Nephron (organoid): ENCODE data around the gene TMCO6.
"Not testable (repeated sequence)": the region's sequence is repeated elsewhere in the genome, so short reads cannot be mapped to it uniquely, and the experiment has no call there.

Experiments used
- H3K27ac Mint-ChIP-seq, 3 experiments: 2 replicates each; pipeline ENCODE4 v1.8.0; 2020; ENCODE audit warnings: mixed read lengths in 3 of 3, mild to moderate bottlenecking in 2 of 3, moderate library complexity in 1 of 3
- H3K27me3 Mint-ChIP-seq: 2 replicates; pipeline ENCODE4 v1.8.0; 2021; ENCODE audit warnings: low read depth, mild to moderate bottlenecking, moderate library complexity, mixed read lengths
- H3K36me3 Mint-ChIP-seq: 2 replicates; pipeline ENCODE4 v1.8.0; 2020; ENCODE audit warnings: low read depth, mixed read lengths
- H3K4me1 Mint-ChIP-seq: 2 replicates; pipeline ENCODE4 v1.8.0; 2020; ENCODE audit warnings: mixed read lengths
- H3K4me3 Mint-ChIP-seq, 3 experiments: 2 replicates each; pipeline ENCODE4 v1.8.0; 2020; ENCODE audit warnings: mild to moderate bottlenecking in 3 of 3, mixed read lengths in 3 of 3, moderate library complexity in 2 of 3
- H3K9me3 Mint-ChIP-seq: 2 replicates; pipeline ENCODE4 v1.8.0; 2020; ENCODE audit warnings: mixed read lengths
- TF ChIP-seq, protein P1 (sequence below), 3 experiments: fragments of 200-600 bp; sonication (generic); IDR thresholded peaks; one replicate each; pipeline ENCODE4 v1.5.0; 2021; ENCODE audit warnings: antibody characterized with exemption in 3 of 3; ENCODE audit not compliant: unreplicated experiment in 3 of 3

The TMCO6 gene

DNA sequence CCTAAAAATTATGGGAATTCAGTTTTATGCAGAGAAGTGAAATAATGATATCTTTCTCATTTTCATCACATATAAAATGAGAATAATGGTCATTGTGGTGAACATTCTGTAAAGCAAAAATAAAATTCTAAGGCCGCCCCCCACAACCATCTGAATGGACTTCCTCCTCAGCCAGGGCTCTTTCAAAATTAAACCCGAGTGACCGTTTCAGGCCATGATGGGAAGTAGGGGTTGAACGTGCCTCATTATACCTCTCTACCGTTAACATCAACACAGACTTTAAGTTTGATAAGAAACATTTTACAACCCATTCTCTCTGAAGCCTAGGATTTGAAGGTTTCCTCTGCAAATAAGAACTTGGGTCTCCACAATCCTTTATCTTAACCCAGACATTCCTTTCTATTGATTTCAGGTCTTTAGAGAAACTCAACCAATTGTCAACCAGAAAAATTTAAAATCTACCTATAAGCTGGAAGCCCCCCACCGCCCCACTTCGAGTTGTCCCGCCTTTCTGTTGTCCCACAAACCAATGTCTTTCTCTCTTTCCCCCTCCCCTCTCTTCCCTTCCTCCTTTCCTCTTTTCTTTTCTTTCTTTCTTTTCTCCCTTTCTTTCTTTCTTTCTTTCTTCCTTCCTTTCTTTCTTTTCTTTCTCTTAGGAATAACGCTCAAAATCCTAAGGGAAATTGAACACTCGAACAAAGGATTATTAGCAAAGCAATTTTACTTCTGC, 1.7 kb upstream of the TMCO6 start:
- Mint-ChIP-seq H3K36me3 (peaks cover 10% of the 10 kb centered on the region), H3K27me3 (peaks cover 3% of the 10 kb centered on the region), H3K4me1 (peaks cover 20% of the 10 kb centered on the region), H3K27ac (no peak overlapping the region), H3K9me3 (peaks cover 2% of the 10 kb centered on the region), H3K4me3 (peak overlapping the region in 1 of 3 experiments; percentile 23)
- TF ChIP-seq, protein P1, sequence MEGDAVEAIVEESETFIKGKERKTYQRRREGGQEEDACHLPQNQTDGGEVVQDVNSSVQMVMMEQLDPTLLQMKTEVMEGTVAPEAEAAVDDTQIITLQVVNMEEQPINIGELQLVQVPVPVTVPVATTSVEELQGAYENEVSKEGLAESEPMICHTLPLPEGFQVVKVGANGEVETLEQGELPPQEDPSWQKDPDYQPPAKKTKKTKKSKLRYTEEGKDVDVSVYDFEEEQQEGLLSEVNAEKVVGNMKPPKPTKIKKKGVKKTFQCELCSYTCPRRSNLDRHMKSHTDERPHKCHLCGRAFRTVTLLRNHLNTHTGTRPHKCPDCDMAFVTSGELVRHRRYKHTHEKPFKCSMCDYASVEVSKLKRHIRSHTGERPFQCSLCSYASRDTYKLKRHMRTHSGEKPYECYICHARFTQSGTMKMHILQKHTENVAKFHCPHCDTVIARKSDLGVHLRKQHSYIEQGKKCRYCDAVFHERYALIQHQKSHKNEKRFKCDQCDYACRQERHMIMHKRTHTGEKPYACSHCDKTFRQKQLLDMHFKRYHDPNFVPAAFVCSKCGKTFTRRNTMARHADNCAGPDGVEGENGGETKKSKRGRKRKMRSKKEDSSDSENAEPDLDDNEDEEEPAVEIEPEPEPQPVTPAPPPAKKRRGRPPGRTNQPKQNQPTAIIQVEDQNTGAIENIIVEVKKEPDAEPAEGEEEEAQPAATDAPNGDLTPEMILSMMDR (IDR thresholded peaks at IDR 0.05; ENCODE audit: unreplicated experiment in 3 of 3) = no peak

- peak overlapping the region; percentile 87 to 92 (median 92) for H3K4me3 Mint-ChIP-seq
- peaks cover 16% of the 10 kb centered on the region for H3K36me3 Mint-ChIP-seq
- H3K9me3 Mint-ChIP-seq, H3K27me3 Mint-ChIP-seq: not testable (repeated sequence)
- H3K4me1 Mint-ChIP-seq = peaks cover 20% of the 10 kb centered on the region
- H3K27ac Mint-ChIP-seq = peak overlapping the region; percentile 75 to 93 (median 90)
These were observed 428 bp upstream of the TMCO6 start for GRCh38 chr5:140638898-140639147.

GRCh38 chr5:140641716-140642115, 2.5 kb downstream of the TMCO6 start:
- Mint-ChIP-seq H3K27me3 (peaks cover 3% of the 10 kb centered on the region), H3K27ac (no peak overlapping the region), H3K36me3 (peaks cover 31% of the 10 kb centered on the region), H3K4me3 (peak overlapping the region; percentile 17 to 52 (median 17)), H3K4me1 (peaks cover 24% of the 10 kb centered on the region), H3K9me3 (no peaks in the 10 kb centered on the region)
- TF ChIP-seq, protein P1 (IDR thresholded peaks at IDR 0.05; ENCODE audit: unreplicated experiment in 3 of 3) = no peak

DNA sequence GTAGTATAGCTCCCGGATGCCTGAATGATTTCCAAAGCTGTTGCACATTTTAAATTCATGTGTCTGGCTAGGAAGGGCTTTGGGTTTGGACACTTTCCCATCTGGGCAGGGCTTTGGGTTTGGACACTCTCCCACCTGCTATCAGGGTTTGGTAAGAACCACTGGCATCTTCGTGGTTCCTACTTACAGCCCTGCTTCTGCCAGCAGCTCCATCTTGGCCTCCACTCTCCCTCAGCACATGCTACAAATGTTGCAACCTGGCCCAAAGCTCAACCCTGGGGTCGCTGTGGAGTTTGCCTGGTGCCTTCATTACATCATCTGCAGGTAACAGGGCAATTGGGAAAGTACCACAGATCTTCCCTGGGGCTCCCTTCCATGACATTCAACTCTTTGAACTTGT, 3.5 kb downstream of the TMCO6 start:
- Mint-ChIP-seq H3K27ac (no peak overlapping the region), H3K9me3 (no peaks in the 10 kb centered on the region), H3K27me3 (peaks cover 3% of the 10 kb centered on the region), H3K36me3 (peaks cover 35% of the 10 kb centered on the region), H3K4me1 (peaks cover 29% of the 10 kb centered on the region), H3K4me3 (peak overlapping the region; percentile 22 to 49 (median 22))
- TF ChIP-seq, protein P1 (IDR thresholded peaks at IDR 0.05; ENCODE audit: unreplicated experiment in 3 of 3) = no peak

- H3K9me3 Mint-ChIP-seq = no peaks in the 10 kb centered on the region
- peak overlapping the region; percentile 73 to 97 (median 84) for H3K27ac Mint-ChIP-seq
- H3K27me3 Mint-ChIP-seq = no peaks in the 10 kb centered on the region
- TF ChIP-seq, protein P1 (IDR thresholded peaks at IDR 0.05; ENCODE audit: unreplicated experiment in 3 of 3) = no peak
- H3K36me3 Mint-ChIP-seq = peaks cover 48% of the 10 kb centered on the region
- peaks cover 12% of the 10 kb centered on the region for H3K4me1 Mint-ChIP-seq
- H3K4me3 Mint-ChIP-seq = peak overlapping the region; percentile 100
These were observed 7.8 kb downstream of the TMCO6 start for GRCh38 chr5:140647042-140647419.

- TF ChIP-seq, protein P1 (IDR thresholded peaks at IDR 0.05; ENCODE audit: unreplicated experiment in 3 of 3) = no peak
- H3K9me3 Mint-ChIP-seq = no peaks in the 10 kb centered on the region
- H3K27ac Mint-ChIP-seq = no peak overlapping the region
- no peaks in the 10 kb centered on the region for H3K27me3 Mint-ChIP-seq
- peaks cover 88% of the 10 kb centered on the region for H3K36me3 Mint-ChIP-seq
- H3K4me1 Mint-ChIP-seq = no peaks in the 10 kb centered on the region
- no peak overlapping the region for H3K4me3 Mint-ChIP-seq
These were observed 19.6 kb downstream of the TMCO6 start for GRCh38 chr5:140658870-140659269.

GRCh38 chr5:140660371-140660770, 21.1 kb downstream of the TMCO6 start:
- not testable (repeated sequence) for H3K4me1 Mint-ChIP-seq, H3K27me3 Mint-ChIP-seq, H3K27ac Mint-ChIP-seq, H3K4me3 Mint-ChIP-seq, H3K9me3 Mint-ChIP-seq
- peaks cover 80% of the 10 kb centered on the region for H3K36me3 Mint-ChIP-seq
